ENCODE results near the gene CDKN1A.
A peak's percentile ranks its signal among the peaks of the same experiment; 100 is the strongest.

CDKN1A gene

GRCh38 chr6:36656441-36656840 lies 22.1 kb upstream of the CDKN1A start:
- no peak for DNase-seq

- no peak for DNase-seq
These were observed 21.2 kb upstream of the CDKN1A start for GRCh38 chr6:36657271-36657670.

GRCh38 chr6:36657942-36658544 lies 20.5 kb upstream of the CDKN1A start:
- DNase-seq = no peak

GRCh38 chr6:36659271-36659670 lies 19.2 kb upstream of the CDKN1A start:
- DNase-seq = no peak

- no peak for DNase-seq
These were observed 17.6 kb upstream of the CDKN1A start for GRCh38 chr6:36660771-36661471.

- no peak for DNase-seq
These were observed 16.1 kb upstream of the CDKN1A start for GRCh38 chr6:36662380-36662779.

- DNase-seq = peak; percentile 19
These were observed 15.7 kb upstream of the CDKN1A start for GRCh38 chr6:36662827-36663256.

- no peak for DNase-seq
These were observed 14.7 kb upstream of the CDKN1A start for GRCh38 chr6:36663504-36664446.

GRCh38 chr6:36665180-36665579 lies 13.3 kb upstream of the CDKN1A start:
- DNase-seq = no peak

- no peak for DNase-seq
These were observed 12.2 kb upstream of the CDKN1A start for GRCh38 chr6:36666287-36666686.

- no peak for DNase-seq
These were observed 11.5 kb upstream of the CDKN1A start for GRCh38 chr6:36666826-36667591.

- no peak for DNase-seq
These were observed 9.9 kb upstream of the CDKN1A start for GRCh38 chr6:36668591-36668990.

- DNase-seq = no peak
These were observed 9.5 kb upstream of the CDKN1A start for GRCh38 chr6:36669002-36669401.

GRCh38 chr6:36670271-36670670 lies 8.2 kb upstream of the CDKN1A start:
- no peak for DNase-seq

- no peak for DNase-seq
These were observed 6.7 kb upstream of the CDKN1A start for GRCh38 chr6:36671687-36672375.

- no peak for DNase-seq
These were observed 4.6 kb upstream of the CDKN1A start for GRCh38 chr6:36673882-36674281.

- no peak for DNase-seq
These were observed 3.6 kb upstream of the CDKN1A start for GRCh38 chr6:36674942-36675341.

- no peak for DNase-seq
These were observed 2.1 kb upstream of the CDKN1A start for GRCh38 chr6:36676141-36677058.

- DNase-seq = no peak
These were observed 1.3 kb upstream of the CDKN1A start for GRCh38 chr6:36677059-36677749.

- no peak for DNase-seq
These were observed 594 bp upstream of the CDKN1A start for GRCh38 chr6:36677753-36678487.
